OCI-LY3 (cell line): ENCODE results near the gene BATF2.

ENCODE experiments used
- CTCF ChIP-seq: fragments of 200-600, 300-600 bp; sonication (generic); IDR thresholded peaks from 2 replicates; pipeline ENCODE4 v1.5.1; 2014; ENCODE audit warnings: antibody characterized with exemption, low read length, low read depth
- EZH2phosphoT487 ChIP-seq: fragments of 200-600 bp; shearing (Covaris generic); IDR thresholded peaks from 2 replicates; pipeline ENCODE4 v1.6.1; 2018; ENCODE audit warnings: antibody characterized with exemption, mixed run types, low read depth

GRCh38 chr11:64951529-64951928, 45.2 kb downstream of the BATF2 start:
- no peak for TF ChIP-seq CTCF
- no peak for TF ChIP-seq EZH2phosphoT487
